GM12865 (cell line): Measurements from ENCODE around the gene JMJD4.
A peak's percentile ranks its signal among the peaks of the same experiment; 100 is the strongest.

ENCODE experiments used
- DNase-seq: peaks from one replicate; pipeline ENCODE4 v3.0.0; 2010; ENCODE audit warnings: low read depth
- H3K4me3 ChIP-seq: 2 replicates; pipeline ENCODE4 v1.5.1; 2011; ENCODE audit warnings: mild to moderate bottlenecking, low read depth, low read length, control low read depth
- CTCF ChIP-seq: IDR thresholded peaks from 2 replicates; pipeline ENCODE4 v1.5.1; 2011; ENCODE audit warnings: low read length, control low read depth, low read depth, inconsistent platforms; ENCODE audit not compliant: insufficient read depth; ENCODE audit errors: missing control alignments

JMJD4 gene

GRCh38 chr1:227744668-227745067 lies 9.6 kb upstream of the JMJD4 start:
- no peak for DNase-seq
- H3K4me3 ChIP-seq = no peak overlapping the region
- no peak for TF ChIP-seq CTCF

GRCh38 chr1:227742738-227743715 lies 7.9 kb upstream of the JMJD4 start:
- no peak for DNase-seq
- peak; percentile 1 for TF ChIP-seq CTCF

GRCh38 chr1:227741166-227741870 lies 6.2 kb upstream of the JMJD4 start:
- no peak overlapping the region for H3K4me3 ChIP-seq
- no peak for DNase-seq
- TF ChIP-seq CTCF = no peak

More at GRCh38 chr1:227742738-227743715, 7.9 kb upstream of the JMJD4 start:
- no peak overlapping the region for H3K4me3 ChIP-seq

- H3K4me3 ChIP-seq = no peak overlapping the region
- no peak for DNase-seq
- TF ChIP-seq CTCF = no peak
Measured at GRCh38 chr1:227740401-227740960, 5.4 kb upstream of the JMJD4 start.

- TF ChIP-seq CTCF = no peak
- H3K4me3 ChIP-seq = no peak overlapping the region
- DNase-seq = no peak
Measured at GRCh38 chr1:227739636-227740035, 4.5 kb upstream of the JMJD4 start.

- H3K4me3 ChIP-seq = no peak overlapping the region
- TF ChIP-seq CTCF = no peak
Measured at GRCh38 chr1:227738820-227739219, 3.7 kb upstream of the JMJD4 start.

More at GRCh38 chr1:227738820-227739219, 3.7 kb upstream of the JMJD4 start:
- no peak for DNase-seq
